Hepatic stellate cell (primary cell): ENCODE results near the gene KAZN.
A peak's percentile ranks its signal among the peaks of the same experiment; 100 is the strongest.

ENCODE experiments used
- DNase-seq: peaks from one replicate; pipeline ENCODE4 v3.0.0; 2011; ENCODE audit warnings: low spot score

The KAZN gene

GRCh38 chr1:14742181-14742980 is 143.9 kb downstream of the KAZN start:
- DNase-seq, result peak; percentile 32

GRCh38 chr1:14743368-14743767 is 144.9 kb downstream of the KAZN start:
- DNase-seq, result no peak

GRCh38 chr1:14745001-14745720 is 146.7 kb downstream of the KAZN start:
- DNase-seq, result no peak

DNA sequence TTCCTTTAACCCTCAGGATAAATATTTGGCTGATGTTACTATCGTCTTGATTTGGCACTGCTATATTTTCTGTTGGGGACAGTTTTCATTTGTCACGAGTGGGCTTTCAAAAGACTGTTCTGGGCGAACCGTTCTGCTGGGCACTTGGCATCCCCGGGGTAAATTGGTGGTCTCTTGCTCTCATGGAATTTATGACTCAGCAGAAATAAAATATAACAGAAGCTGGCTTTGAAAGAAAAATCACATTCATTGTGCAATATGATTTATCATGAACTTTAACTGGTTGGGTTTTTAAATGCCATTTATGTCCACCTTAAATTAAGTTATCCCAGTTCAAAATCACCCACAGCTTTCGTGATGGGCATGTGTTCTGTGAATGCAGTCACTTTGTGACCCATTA is 147.3 kb downstream of the KAZN start:
- DNase-seq, result no peak

DNA sequence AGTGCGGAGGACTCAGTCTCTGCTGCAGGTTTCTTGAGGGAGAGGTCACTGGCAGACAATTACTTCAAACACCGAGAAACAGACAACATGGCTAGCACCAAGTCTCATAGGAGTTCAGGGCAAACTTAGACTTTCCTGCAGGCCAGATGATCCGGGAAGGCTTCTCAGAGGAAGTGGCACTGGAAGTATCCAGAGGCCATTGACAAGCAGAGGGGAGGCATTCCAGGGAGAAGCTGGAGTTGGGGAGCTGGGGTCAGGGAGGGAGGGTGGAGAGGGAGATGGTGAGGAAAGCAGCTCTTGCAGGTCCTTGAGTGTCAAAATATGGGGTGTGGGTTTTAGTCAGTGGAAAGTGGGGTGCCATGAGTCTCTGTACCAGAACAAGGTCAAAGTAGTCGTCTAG is 147.9 kb downstream of the KAZN start:
- DNase-seq, result no peak

- no peak for DNase-seq
Measured at GRCh38 chr1:14748151-14748550, 149.7 kb downstream of the KAZN start.

- no peak for DNase-seq
Measured at GRCh38 chr1:14748977-14749376, 150.5 kb downstream of the KAZN start.

DNA sequence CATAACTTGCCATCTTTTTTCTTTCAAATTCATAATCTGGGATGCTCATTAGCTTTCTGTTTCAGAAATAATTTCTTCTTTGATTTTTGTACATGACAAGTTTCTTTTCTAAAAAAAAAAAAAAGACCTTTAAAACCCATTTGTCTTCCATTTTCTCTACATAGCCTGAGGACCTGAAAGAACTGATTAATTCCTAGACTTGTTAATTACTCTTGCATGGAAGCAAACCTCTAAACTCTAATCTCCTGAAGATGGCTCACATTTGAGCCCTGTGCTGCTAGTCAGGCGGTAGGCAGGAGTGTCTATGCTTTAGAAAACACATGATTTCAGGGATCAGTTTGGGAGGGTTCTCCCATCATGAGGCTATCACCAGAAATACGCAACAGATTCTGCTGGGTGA is 152.0 kb downstream of the KAZN start:
- no peak for DNase-seq

DNA sequence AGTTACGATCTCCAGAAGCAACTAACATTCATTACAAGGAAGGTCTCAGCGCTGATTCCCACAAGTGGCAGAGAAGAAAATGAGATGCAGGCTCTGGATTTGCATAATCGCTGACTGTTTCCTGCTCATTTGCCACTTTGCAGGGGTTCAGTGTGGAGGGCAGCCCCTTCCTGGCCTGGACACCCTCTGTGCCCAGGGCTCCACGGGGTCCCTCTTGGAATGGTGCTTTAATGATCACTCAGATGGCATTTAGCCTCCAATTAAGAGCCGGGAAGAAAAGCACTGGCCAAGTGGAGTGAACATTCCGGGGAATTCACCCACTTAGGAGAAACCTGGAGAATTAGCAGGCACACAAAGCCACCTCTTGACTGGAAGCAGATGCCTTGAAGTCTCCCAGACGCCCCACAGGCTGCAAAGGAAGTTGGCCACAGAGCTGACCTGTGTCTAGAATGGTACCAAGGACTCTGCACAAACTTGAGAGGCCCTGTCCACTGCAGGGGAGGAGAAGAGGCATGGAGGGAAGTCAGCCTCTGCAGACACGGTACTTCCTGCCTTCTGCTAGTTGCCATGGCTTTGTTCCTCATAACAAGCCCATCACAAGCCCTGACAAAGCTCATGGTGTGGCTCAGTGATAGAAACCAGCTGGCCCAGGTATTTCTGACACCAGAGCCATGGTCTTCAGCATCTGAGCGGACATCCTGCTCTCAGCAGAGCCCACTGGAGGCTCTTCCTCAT is 157.2 kb downstream of the KAZN start:
- DNase-seq, result no peak

GRCh38 chr1:14756589-14757285 is 158.3 kb downstream of the KAZN start:
- DNase-seq, result no peak

DNA sequence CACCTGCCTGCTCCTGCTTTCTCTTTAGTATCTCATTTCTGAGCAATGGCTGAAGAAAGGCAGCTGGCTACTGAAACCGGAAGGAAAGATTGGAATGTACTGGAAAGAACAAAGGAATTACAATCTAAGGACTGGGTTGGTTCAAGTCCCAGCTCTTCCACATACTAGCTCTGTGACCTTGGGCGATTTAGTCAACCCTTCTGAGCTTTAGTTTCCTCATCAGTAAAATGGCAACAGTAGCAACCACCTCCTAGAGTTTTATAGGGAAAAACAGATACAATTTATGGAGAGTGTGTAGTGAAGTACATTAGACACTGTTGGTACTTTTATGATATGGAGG is 158.8 kb downstream of the KAZN start:
- DNase-seq, result no peak

DNA sequence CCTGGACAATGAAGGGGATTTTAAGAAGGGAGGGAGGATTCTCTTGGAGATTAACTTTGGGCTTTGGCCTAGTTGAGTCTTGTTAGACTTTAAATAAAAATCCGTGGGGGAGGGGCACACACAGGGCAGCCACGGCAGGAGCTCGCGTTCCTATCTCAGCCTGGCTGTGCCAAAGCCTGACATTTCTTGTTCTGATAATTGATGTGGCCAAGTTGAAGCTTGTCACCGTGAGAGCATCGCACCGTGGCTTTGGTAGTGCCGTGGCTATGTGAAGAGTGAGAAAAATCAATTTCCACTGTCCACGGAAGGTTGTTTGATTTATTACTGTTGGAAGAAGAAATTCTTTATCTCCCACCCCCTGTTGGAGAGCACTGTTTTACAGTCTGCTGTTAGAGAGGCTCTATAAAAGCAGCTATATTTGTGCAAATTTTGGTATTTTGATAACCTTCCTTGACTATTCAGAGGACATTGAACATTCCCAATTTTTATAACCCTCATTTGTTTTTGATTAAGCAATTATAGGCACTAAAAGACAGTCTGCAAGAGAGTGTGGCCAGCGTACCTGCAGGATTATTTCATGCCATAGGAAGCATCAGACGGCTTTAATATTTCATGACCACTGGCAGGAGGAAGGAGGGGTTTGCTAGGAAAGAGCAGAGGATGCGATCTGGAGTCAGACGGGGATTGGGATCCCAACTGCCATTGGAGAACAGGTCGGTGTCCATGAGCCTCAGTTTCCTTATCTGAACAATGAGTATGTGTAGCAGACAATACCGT is 160.7 kb downstream of the KAZN start:
- DNase-seq, result no peak

- DNase-seq, result no peak
Measured at GRCh38 chr1:14759843-14760242, 161.4 kb downstream of the KAZN start.

- no peak for DNase-seq
Measured at GRCh38 chr1:14760780-14761179, 162.3 kb downstream of the KAZN start.

DNA sequence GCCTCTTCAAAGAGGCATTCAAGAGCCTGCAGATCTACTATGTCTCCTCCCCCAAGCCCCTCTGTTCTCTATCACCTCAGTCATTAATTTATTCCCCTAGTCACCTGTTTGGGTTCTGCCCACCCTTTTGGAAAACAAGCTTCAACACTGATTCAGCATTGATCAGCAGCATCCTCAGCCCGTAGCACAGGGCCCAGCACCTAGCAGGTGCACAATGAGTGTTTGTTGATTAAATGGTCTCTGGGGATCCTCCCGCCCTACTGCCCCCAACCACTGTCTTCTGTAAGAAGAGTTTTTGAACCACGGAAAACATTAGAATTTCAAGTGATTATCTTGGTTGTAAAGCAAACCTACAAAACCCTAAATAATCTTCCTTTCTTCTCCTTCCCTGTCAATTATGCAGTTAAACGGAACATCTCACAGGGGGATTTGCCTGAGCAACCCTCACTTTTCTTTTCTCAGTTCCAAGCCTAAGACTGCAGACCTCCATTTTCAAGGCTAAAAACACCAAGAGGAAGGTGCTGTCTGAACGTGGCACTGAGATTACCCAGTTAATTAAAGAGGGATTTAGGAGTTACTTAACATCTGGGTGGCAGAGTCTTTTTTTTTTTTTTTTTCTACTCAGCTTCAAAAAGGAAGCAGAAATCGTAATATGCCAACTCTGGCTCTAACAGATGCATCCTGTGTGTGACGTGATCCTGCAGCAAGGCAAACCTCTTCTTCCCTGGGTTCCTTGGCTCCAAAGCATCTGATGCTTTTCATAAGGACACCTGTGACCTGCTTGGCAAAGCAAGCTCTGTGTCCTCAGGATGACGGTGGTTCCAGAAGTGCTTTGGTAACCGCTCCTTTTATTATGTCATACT is 163.0 kb downstream of the KAZN start:
- DNase-seq, result no peak

- DNase-seq, result no peak
Measured at GRCh38 chr1:14763977-14764376, 165.5 kb downstream of the KAZN start.

DNA sequence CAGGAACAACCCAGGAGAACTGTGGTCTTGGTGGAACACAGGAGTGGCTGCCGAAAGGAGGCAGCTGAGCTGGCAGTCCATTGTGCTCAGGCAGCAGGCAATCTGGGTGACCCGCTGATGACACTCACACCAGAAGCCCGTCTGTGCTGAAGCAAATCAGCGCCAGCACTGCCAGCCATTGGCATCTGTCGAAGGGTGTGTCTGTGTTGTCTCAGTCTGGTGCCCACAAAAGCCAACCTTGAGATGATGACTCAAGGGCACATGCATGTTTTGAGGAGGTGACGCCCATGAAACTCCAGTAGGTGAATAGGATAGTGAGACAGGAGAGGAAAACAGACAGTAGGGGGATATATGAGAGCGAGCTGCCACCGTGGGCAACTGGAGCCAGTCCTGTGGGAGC is 167.3 kb downstream of the KAZN start:
- no peak for DNase-seq

DNA sequence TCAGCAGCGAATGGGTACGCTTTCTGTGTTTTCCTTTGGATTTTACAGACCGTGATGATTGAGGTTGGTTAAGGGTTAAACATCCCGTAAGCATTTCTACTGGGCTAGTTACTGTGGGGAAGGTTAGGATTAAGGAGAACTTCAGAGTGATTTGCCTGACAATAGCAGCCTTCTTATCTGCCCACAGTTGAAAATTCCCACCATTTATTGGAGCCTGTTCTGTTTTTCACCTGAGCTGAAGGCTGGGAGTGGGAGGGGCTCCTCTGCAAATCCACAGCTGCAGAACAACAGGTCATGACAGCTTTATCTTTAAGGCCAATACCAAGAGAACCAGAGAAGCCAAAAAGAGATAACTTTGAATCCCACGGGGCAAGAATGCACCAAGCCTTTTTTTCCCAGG is 168.6 kb downstream of the KAZN start:
- no peak for DNase-seq

DNA sequence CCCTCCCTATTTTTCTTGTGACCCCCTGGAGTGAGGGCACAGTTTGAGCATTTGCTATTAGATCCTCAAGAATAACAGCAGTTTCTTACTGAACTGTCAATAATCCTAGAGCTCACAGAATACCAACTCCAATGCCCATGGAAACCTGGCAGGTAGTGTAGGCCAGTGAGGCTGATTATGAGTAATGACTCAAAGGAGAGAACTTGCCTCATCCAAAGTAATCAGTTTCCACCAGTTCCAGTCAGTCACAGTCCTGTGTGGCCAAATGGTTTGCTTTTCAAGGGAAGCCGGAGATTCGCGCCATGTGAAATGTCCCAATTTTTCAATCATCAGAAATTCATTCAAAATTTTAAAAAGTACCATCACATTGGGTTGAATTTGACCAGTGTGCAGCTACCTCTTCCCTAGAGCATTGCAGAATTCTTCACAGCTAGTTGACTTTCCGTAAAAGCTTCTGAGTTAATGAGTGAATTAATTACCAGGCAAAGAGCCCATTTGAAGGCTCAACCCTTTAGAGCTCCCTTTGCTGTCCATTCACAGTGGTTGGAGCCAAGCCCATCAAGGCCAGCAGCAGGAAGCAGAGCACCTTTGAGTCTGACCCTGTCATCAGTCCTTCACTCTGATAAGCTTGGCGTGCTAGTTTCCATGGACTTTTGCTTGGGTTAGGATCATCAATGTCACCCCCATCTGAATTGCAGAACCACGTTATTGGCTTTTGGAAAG is 170.3 kb downstream of the KAZN start:
- no peak for DNase-seq
